Mesenteric fat pad (tissue), 1 donor: ENCODE measurements around the gene RFNG. TPM values are rescaled to one million over a fixed set of nuclear protein-coding genes. Genes with fewer than 3 reads are reported as not detected.

Source experiments
- DNase-seq: peaks from one replicate; pipeline ENCODE4 v3.0.0-alpha.2; 2020; ENCODE audit warnings: low spot score
- total RNA-seq: library from RNA; stranded (reverse); fragmentation: NEBNext Ultra II Directional; extraction: Animal tissue kit (Norgen Biotek cat#: 25700); gene quantifications from one replicate; pipeline ENCODE4 v1.2.1, GENCODE V29; 2021
- donor health status: DM: yes; HTN: yes; CAD: no.

The RFNG gene
- total RNA-seq, 1 donor from 2014 or later, result 46.1 TPM

- no peak for DNase-seq
Measured at GRCh38 chr17:82003411-82004381, 47.9 kb downstream of the RFNG start.

- DNase-seq, result no peak
Measured at GRCh38 chr17:82001571-82002056, 50.0 kb downstream of the RFNG start.

GRCh38 chr17:82000803-82001570 lies 50.6 kb downstream of the RFNG start:
- no peak for DNase-seq

- DNase-seq, result no peak
Measured at GRCh38 chr17:81999976-82000802, 51.4 kb downstream of the RFNG start.

- no peak for DNase-seq
Measured at GRCh38 chr17:81999587-81999975, 52.0 kb downstream of the RFNG start.

GRCh38 chr17:81998691-81999438 lies 52.7 kb downstream of the RFNG start:
- DNase-seq, result no peak

GRCh38 chr17:81998212-81998611 lies 53.4 kb downstream of the RFNG start:
- DNase-seq, result no peak

Other genes with a start within 250 kb of the RFNG start
- 0.26 TPM for gene GCGR, start 247.7 kb downstream of the RFNG start, total RNA-seq
- gene MCRIP1, start 218.5 kb downstream of the RFNG start, total RNA-seq, result 63.2 TPM
- not detected for gene PPP1R27, start 216.8 kb downstream of the RFNG start, total RNA-seq
- 575 TPM for gene P4HB, start 191.3 kb downstream of the RFNG start, total RNA-seq
- gene ARHGDIA, start 180.5 kb downstream of the RFNG start, total RNA-seq, result 521 TPM
- gene ALYREF, start 160.2 kb downstream of the RFNG start, total RNA-seq, result 46.2 TPM
- 102 TPM for gene ANAPC11, start 160.1 kb downstream of the RFNG start, total RNA-seq
- gene NPB, start 149.6 kb downstream of the RFNG start, total RNA-seq, result not detected
- 33.9 TPM for gene PCYT2, start 140.4 kb downstream of the RFNG start, total RNA-seq
- gene SIRT7, start 133.6 kb downstream of the RFNG start, total RNA-seq, result 16.9 TPM
- gene MAFG, start 124.1 kb downstream of the RFNG start, total RNA-seq, result 29.7 TPM
- gene PYCR1, start 114.5 kb downstream of the RFNG start, total RNA-seq, result 9.5 TPM
- not detected for gene MYADML2, start 104.6 kb downstream of the RFNG start, total RNA-seq
- gene NOTUM, start 90.6 kb downstream of the RFNG start, total RNA-seq, result not detected
- gene ASPSCR1, start 74.2 kb downstream of the RFNG start, total RNA-seq, result 31.5 TPM
- 47.0 TPM for gene CENPX, start 28.9 kb downstream of the RFNG start, total RNA-seq
- gene LRRC45, start 28.5 kb downstream of the RFNG start, total RNA-seq, result 7.0 TPM
- gene RAC3, start 20.1 kb downstream of the RFNG start, total RNA-seq, result 15.5 TPM
- 157 TPM for gene DCXR, start 14.1 kb downstream of the RFNG start, total RNA-seq
- gene GPS1, start 87 bp upstream of the RFNG start, total RNA-seq, result 85.8 TPM
- 103 TPM for gene DUS1L, start 14.0 kb upstream of the RFNG start, total RNA-seq
- gene FASN, start 46.4 kb upstream of the RFNG start, total RNA-seq, result 1,109 TPM
- gene CCDC57, start 161.0 kb upstream of the RFNG start, total RNA-seq, result 24.7 TPM
- gene SLC16A3, start 177.2 kb upstream of the RFNG start, total RNA-seq, result 65.0 TPM
- 171 TPM for gene CSNK1D, start 221.9 kb upstream of the RFNG start, total RNA-seq